A549 (cell line): ENCODE results near the gene ADAMTS16. TPM values are rescaled to one million over a fixed set of nuclear protein-coding genes. Genes with fewer than 3 reads are reported as not detected.

Source experiments
- ATAC-seq, 2 experiments: fragments of 200-7000 bp in 1 of 2; fragments of >200 bp in 1 of 2; cut with Nextera tagmentation in 1 of 2; cut with Tn5 transposase in 1 of 2; 3 replicates each; pipeline versions ENCODE4 v1.8.0 to v1.9.1; 2018 to 2020; ENCODE audit warnings: mild to moderate bottlenecking in 1 of 2, moderate library complexity in 1 of 2
- CTCF ChIA-PET: fragments of 300-600 bp; sonication (Branson Sonifier 250); formaldehyde crosslinking; extraction: SDS; loops from one replicate; lab custom pipeline; 2021; ENCODE audit warnings: antibody characterized with exemption, inconsistent platforms; lab: Yijun Ruan, JAX
- POLR2A ChIA-PET: fragments of 350-600 bp; formaldehyde crosslinking; extraction: SDS; loops from one replicate; lab custom pipeline; 2021; ENCODE audit warnings: antibody characterized with exemption, inconsistent platforms; lab: Yijun Ruan, JAX
- DNase-seq, 2 experiments: peaks; one replicate each; pipeline versions ENCODE4 v3.0.0 to v3.0.0-alpha.2; 2011 to 2016; ENCODE audit warnings: low read depth in 1 of 2, low spot score in 1 of 2
- FAIRE-seq: peaks from 2 replicates; lab custom pipeline; 2011; peaks lifted over from hg19 to GRCh38; lab: Jason Lieb, UNC
- H3K27ac ChIP-seq, 2 experiments: fragments of >200 bp; sonication (Bioruptor Twin); formaldehyde crosslinking; 3 replicates each; pipeline ENCODE4 v1.5.1; 2016 to 2017
- H3K4me1 ChIP-seq: fragments of >200 bp; sonication (Bioruptor Twin); formaldehyde crosslinking; 3 replicates; pipeline ENCODE4 v1.6.1; 2016
- H3K4me2 ChIP-seq: fragments of >200 bp; sonication (Bioruptor Twin); formaldehyde crosslinking; 3 replicates; pipeline ENCODE4 v1.6.1; 2016
- H3K4me3 ChIP-seq: fragments of >200 bp; sonication (Bioruptor Twin); formaldehyde crosslinking; 3 replicates; pipeline ENCODE4 v1.5.1; 2016
- H3K9me3 ChIP-seq: fragments of >200 bp; sonication (Bioruptor Twin); formaldehyde crosslinking; 3 replicates; pipeline ENCODE4 v1.6.1; 2016
- CBX8 ChIP-seq: fragments of 200-600 bp; sonication (generic); IDR thresholded peaks from 2 replicates; pipeline ENCODE4 v1.6.1; 2016
- E2F6 ChIP-seq: IDR thresholded peaks from 2 replicates; pipeline ENCODE4 v1.6.1; 2012; ENCODE audit warnings: low read depth, borderline replicate concordance
- EP300 ChIP-seq, 2 experiments: fragments of >200 bp; sonication (Bioruptor Twin); formaldehyde crosslinking; IDR thresholded peaks; 2 replicates in 1 of 2; 3 replicates in 1 of 2; pipeline ENCODE4 v1.6.1; 2016 to 2017
- ESRRA ChIP-seq: fragments of 150-350 bp; IDR thresholded peaks from 2 replicates; pipeline ENCODE4 v1.6.1; 2014; ENCODE audit warnings: mild to moderate bottlenecking, low read length, borderline replicate concordance
- FOXS1 ChIP-seq: fragments of 250-450 bp; sonication (Bioruptor Pico); IDR thresholded peaks from 2 replicates; pipeline ENCODE4 v1.5.0; 2020; ENCODE audit warnings: mild to moderate bottlenecking, moderate library complexity
- GATA3 ChIP-seq: IDR thresholded peaks from 2 replicates; pipeline ENCODE4 v1.6.1; 2012; ENCODE audit warnings: borderline replicate concordance
- HEYL ChIP-seq: fragments of 250-450 bp; sonication (Bioruptor Pico); IDR thresholded peaks from 2 replicates; pipeline ENCODE4 v1.8.0; 2021; ENCODE audit warnings: mild to moderate bottlenecking, moderate library complexity
- MAZ ChIP-seq: fragments of 150-350 bp; IDR thresholded peaks from 2 replicates; pipeline ENCODE4 v1.6.1; 2014; ENCODE audit warnings: antibody characterized with exemption, low read depth, low read length, borderline replicate concordance
- NFE2L2 ChIP-seq: fragments of 150-350 bp; conservative IDR thresholded peaks from 2 replicates; pipeline ENCODE4 v1.6.1; 2014; ENCODE audit warnings: low read length
- NR3C1 ChIP-seq: fragments of >200 bp; sonication (Bioruptor Twin); formaldehyde crosslinking; IDR thresholded peaks from 3 replicates; pipeline ENCODE4 v1.6.1; 2017
- PBX3 ChIP-seq: IDR thresholded peaks from 2 replicates; pipeline ENCODE4 v1.6.1; 2012
- PHF8 ChIP-seq: fragments of 200-600 bp; sonication (generic); IDR thresholded peaks from 2 replicates; pipeline ENCODE4 v1.6.1; 2016; ENCODE audit warnings: low read depth, mild to moderate bottlenecking, antibody characterized with exemption, moderate library complexity, borderline replicate concordance
- POLR2A ChIP-seq: IDR thresholded peaks from 2 replicates; pipeline ENCODE4 v1.6.1; 2012; ENCODE audit warnings: mild to moderate bottlenecking, low read length
- POLR2AphosphoS2 ChIP-seq: conservative IDR thresholded peaks from 2 replicates; pipeline ENCODE4 v1.6.1; 2012; ENCODE audit warnings: low read length, improper control_type of control experiment, inconsistent platforms
- RAD21 ChIP-seq, 2 experiments: fragments of >200 bp in 1 of 2; sonication (Bioruptor Twin) in 1 of 2; formaldehyde crosslinking in 1 of 2; IDR thresholded peaks in 1 of 2; conservative IDR thresholded peaks in 1 of 2; 2 replicates in 1 of 2; 3 replicates in 1 of 2; pipeline ENCODE4 v1.6.1; 2012 to 2018; ENCODE audit warnings: inconsistent platforms in 1 of 2
- RFX5 ChIP-seq: fragments of 450-650 bp; IDR thresholded peaks from 2 replicates; pipeline ENCODE4 v1.7.1; 2014; ENCODE audit warnings: antibody characterized with exemption, mild to moderate bottlenecking, moderate library complexity
- SREBF2 ChIP-seq: fragments of 450-650 bp; IDR thresholded peaks from 2 replicates; pipeline ENCODE4 v1.6.1; 2014; ENCODE audit warnings: mild to moderate bottlenecking, moderate library complexity
- TFCP2L1 ChIP-seq: fragments of 250-450 bp; sonication (Bioruptor Pico); IDR thresholded peaks from 2 replicates; pipeline ENCODE4 v1.5.0; 2021; ENCODE audit warnings: mild to moderate bottlenecking
- ZNF302 ChIP-seq: fragments of 250-450 bp; sonication (Bioruptor Pico); IDR thresholded peaks from 2 replicates; pipeline ENCODE4 v1.9.0; 2021; ENCODE audit warnings: inconsistent platforms, mild to moderate bottlenecking, moderate library complexity
- WGBS: methylation state at CpG from one replicate; pipeline ENCODE4 v1.1.6; 2017; ENCODE audit errors: missing lambda C conversion rate; 5-methylcytosine and 5-hydroxymethylcytosine counted together
- polyA plus RNA-seq, 4 experiments: library from polyadenylated mRNA; depleted of rRNA in 3 of 4; stranded (reverse); fragments of >200 nt; fragmentation: RNase III in 1 of 4; extraction: RNeasy Plus Mini Kit Qiagen cat#74134 plus additional on column Dnase treatment in 1 of 4; gene quantifications; 2 replicates in 3 of 4; 3 replicates in 1 of 4; pipeline ENCODE4 v1.2.3, GENCODE V29; 2011 to 2017
- TF ChIP-seq, protein P1 (sequence below): fragments of 150-350 bp; IDR thresholded peaks from 2 replicates; pipeline ENCODE4 v1.6.1; 2014; ENCODE audit warnings: low read depth, mild to moderate bottlenecking, low read length

Gene ADAMTS16
- polyA plus RNA-seq, 2 of the 4 experiments (the other 2 are of a cell fraction): 0.71 to 1.0 TPM

- no peak overlapping the region for H3K4me3 ChIP-seq
- ATAC-seq (no peak), FAIRE-seq (no peak), DNase-seq (no peak)
- no peak overlapping the region for H3K27ac ChIP-seq
- no peak overlapping the region for H3K4me2 ChIP-seq
- H3K9me3 ChIP-seq: no peaks in the 10 kb centered on the region; the same call in 2 of the 3 replicates
- CTCF ChIA-PET: interaction anchor here (0.7 to 2.5 kb wide), 3 partner anchors 17 to 125 kb away, joined by 3 to 5 read pairs (median 3); no protein-coding TSS in a partner anchor
- POLR2A ChIA-PET: no interaction called here
- TF ChIP-seq FOXS1 (CRISPR knock-in tag) (no peak), CBX8 (no peak), ESRRA (no peak), MAZ (no peak), HEYL (no peak), RFX5 (no peak), POLR2AphosphoS2 (no peak), ZNF302 (no peak), EP300 (IDR thresholded peaks at IDR 0.05) (no peak)
- peaks cover 5% of the 10 kb centered on the region; the same call in 1 of the 3 replicates for H3K4me1 ChIP-seq
- WGBS: 59% methylated on average over 1 of the region's 1 CpG
Measured at GRCh38 chr5:5294429-5294828, 154.3 kb downstream of the ADAMTS16 start.

DNA sequence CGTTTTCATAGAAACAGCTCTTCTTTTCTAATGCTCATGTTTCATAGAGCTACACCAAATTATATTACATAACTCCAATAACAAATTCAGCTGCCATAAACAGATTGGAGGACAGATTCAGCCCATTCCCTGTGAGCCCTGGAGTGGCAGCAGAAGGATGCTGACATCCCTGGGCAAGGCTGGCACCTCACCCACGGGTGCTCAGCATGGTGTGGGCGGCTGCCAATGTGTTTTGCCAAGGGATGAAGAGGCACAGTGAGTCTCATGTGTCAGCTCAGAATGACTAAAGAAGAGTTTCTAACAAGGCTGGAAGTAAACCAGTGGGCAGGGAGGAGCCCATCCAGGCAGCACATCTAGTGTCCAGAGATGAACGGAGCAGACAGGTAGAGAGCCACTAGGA, 155.2 kb downstream of the ADAMTS16 start:
- ATAC-seq (no peak), FAIRE-seq (no peak), DNase-seq (no peak)
- Histone ChIP-seq H3K4me2 (no peak overlapping the region), H3K4me1 (0 out of 3 replicates have a peak, but pooled peaks cover 3% of the 10 kb centered on the region), H3K9me3 (no peaks in the 10 kb centered on the region; the same call in 2 of the 3 replicates), H3K27ac (no peak overlapping the region), H3K4me3 (no peak overlapping the region)
- TF ChIP-seq ZNF302: no peak
- TF ChIP-seq POLR2AphosphoS2: no peak
- ChIA-PET CTCF (interaction anchor here (2.5 kb wide), 1 partner anchor 18 kb away, joined by 5 read pairs; no protein-coding TSS in a partner anchor), POLR2A (no interaction called here)
- 35% methylated on average over 4 of the region's 4 CpGs for WGBS

DNA sequence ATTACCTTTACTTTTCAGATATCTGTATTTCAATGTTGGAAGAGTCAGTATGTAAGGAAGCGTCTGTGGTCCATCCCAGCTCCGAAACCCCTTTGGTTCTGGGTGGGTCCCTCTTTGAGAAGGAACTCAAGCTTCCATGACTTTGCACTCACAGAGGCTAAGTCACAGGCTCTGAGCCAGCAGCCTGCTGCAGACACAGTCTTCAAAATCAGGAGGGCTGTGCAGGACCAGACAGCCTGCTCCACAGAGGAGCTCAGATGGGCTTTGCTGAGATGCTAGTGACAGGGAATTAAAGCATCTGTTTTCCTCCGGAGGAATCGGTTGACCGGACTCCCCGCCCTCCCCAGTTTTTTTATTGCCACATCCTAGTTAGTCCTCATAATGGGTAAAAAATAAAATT, 155.9 kb downstream of the ADAMTS16 start:
- ChIA-PET CTCF (interaction anchor here (1.0 to 2.5 kb wide), 3 partner anchors 10 to 123 kb away, joined by 3 to 5 read pairs (median 3); no protein-coding TSS in a partner anchor), POLR2A (no interaction called here)
- FAIRE-seq (no peak), DNase-seq (no peak), ATAC-seq (no peak)
- no peak overlapping the region for H3K27ac ChIP-seq
- WGBS: 83% methylated on average over 6 of the region's 6 CpGs
- no peak overlapping the region for H3K4me2 ChIP-seq
- H3K4me1 ChIP-seq: 0 out of 3 replicates have a peak, but pooled peaks cover 3% of the 10 kb centered on the region
- H3K9me3 ChIP-seq: no peaks in the 10 kb centered on the region; the same call in 2 of the 3 replicates
- H3K4me3 ChIP-seq: no peak overlapping the region
- TF ChIP-seq, protein P1, sequence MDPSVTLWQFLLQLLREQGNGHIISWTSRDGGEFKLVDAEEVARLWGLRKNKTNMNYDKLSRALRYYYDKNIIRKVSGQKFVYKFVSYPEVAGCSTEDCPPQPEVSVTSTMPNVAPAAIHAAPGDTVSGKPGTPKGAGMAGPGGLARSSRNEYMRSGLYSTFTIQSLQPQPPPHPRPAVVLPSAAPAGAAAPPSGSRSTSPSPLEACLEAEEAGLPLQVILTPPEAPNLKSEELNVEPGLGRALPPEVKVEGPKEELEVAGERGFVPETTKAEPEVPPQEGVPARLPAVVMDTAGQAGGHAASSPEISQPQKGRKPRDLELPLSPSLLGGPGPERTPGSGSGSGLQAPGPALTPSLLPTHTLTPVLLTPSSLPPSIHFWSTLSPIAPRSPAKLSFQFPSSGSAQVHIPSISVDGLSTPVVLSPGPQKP: no peak
- TF ChIP-seq PHF8 (no peak), GATA3 (no peak), POLR2A (no peak), NR3C1 (no peak), SREBF2 (no peak), TFCP2L1 (CRISPR knock-in tag) (no peak), RAD21 (conservative IDR thresholded peaks at IDR 0.05 in 1 of 2, IDR thresholded peaks at IDR 0.05 in 1 of 2) (no peak), NFE2L2 (no peak), PBX3 (no peak), HEYL (no peak), E2F6 (no peak)
